ENCODE results near the gene HHATL. TPM values are rescaled to one million over a fixed set of nuclear protein-coding genes. Genes with fewer than 3 reads are reported as not detected.
A peak's percentile ranks its signal among the peaks of the same experiment; 100 is the strongest.

Gene HHATL
- total RNA-seq, 1 experiment from 2014 or later: not detected

- in situ Hi-C loops (cut with HindIII; ENCODE audit: low pct_unique_long_range_greater_than_20kb, low sequenced_read_pairs): no loop called here
- DNase-seq (ENCODE audit: low read depth, low spot score): no peak
Measured at GRCh38 chr3:42653303-42653559, 49.4 kb downstream of the HHATL start.

DNA sequence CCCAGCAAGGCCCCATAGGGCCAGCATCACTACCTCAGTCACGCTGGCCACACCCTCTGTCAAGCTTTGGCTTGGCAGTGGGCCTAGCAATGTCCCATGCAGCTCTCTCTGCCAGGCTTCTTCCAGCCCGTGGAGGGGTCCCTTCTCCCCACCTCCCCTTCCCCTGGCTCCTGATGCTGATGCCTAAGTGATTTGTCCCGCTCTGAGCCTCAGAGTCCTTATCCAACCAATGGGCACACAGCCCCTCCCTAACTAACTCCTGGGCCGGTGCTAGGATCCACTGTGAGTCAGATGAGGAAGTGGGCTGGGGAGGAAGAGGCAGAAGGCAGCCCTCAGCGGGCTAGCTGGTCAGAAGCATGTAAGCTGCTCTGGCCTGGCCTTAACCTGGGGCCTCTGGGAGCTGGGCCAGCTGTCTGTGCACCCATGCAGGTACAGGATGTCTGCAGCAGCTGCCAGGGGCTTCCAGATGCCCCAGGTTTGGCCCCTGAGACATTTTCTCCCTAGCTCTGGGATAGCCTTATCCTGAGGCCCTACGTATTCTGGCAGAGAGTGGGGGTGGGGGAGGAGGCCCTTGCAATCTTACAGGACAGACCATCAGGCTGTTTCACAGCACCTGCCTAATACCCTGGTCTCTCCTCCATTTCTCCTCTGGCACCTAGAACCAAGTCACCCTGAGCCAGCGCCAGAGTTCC lies 49.8 kb downstream of the HHATL start:
- DNase-seq (ENCODE audit: low read depth, low spot score): no peak
- in situ Hi-C loops (cut with HindIII; ENCODE audit: low pct_unique_long_range_greater_than_20kb, low sequenced_read_pairs): no loop called here

- in situ Hi-C loops (cut with HindIII; ENCODE audit: low pct_unique_long_range_greater_than_20kb, low sequenced_read_pairs): no loop called here
- DNase-seq (ENCODE audit: low read depth, low spot score): no peak
Measured at GRCh38 chr3:42652251-42652610, 50.4 kb downstream of the HHATL start.

GRCh38 chr3:42651248-42652091 lies 51.1 kb downstream of the HHATL start:
- in situ Hi-C loops (cut with HindIII; ENCODE audit: low pct_unique_long_range_greater_than_20kb, low sequenced_read_pairs): no loop called here
- no peak for DNase-seq (ENCODE audit: low read depth, low spot score)

GRCh38 chr3:42649783-42650182 lies 52.8 kb downstream of the HHATL start:
- in situ Hi-C loops (cut with HindIII; ENCODE audit: low pct_unique_long_range_greater_than_20kb, low sequenced_read_pairs): no loop called here
- DNase-seq (ENCODE audit: low read depth, low spot score): no peak

DNA sequence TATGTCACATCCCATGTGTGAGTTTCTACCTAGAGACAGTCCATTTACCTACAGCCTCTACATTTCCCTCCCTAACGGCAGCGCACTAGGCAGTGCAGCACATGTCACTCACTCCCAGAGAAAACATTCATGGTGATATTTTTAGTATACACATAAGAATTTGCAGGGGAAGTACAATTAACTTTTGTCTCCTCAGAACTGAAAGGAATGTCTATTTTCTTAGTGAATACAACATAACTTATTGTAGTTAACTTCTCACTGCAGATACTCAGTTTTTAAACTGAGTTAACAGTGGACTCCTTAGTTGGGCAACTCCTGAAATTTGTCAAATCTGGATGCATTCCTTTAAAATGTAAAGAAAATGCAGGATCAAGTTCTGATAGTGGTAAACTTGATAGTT lies 53.6 kb downstream of the HHATL start:
- peak; percentile 68 for DNase-seq (ENCODE audit: low read depth, low spot score)
- in situ Hi-C loops (cut with HindIII; ENCODE audit: low pct_unique_long_range_greater_than_20kb, low sequenced_read_pairs): no loop called here

DNA sequence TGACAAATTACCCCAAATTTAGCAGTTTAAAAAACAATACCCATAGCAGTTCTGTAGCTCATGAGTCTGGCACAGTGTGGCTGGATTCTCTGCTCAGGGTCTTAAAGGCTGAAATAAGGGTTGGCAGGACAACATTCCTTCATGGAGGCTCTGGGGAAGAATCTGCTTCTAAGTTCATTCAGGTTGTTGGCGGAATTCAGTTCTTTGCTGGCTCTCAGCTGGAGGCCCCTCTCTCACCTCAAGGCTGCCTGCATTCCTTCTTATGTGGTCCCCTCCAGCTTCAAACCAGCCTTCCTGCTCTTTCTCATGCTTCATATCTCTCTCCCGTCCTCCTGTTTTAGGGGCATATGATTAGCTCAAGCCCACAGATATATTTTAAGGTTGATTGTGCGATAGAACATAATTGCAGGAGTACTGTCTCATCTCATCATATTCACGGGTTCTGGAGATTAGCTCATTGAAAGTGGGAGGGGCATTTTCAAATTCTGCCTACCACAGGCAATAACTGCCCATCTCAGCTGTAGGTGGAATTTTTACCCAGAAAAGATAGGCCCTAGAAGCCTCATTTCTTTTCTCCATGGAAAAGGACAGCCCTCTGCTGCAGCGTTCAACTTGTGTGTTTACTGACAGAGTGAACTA lies 54.7 kb downstream of the HHATL start:
- in situ Hi-C loops (cut with HindIII; ENCODE audit: low pct_unique_long_range_greater_than_20kb, low sequenced_read_pairs): no loop called here
- no peak for DNase-seq (ENCODE audit: low read depth, low spot score)

Other genes starting within 250 kb of the HHATL start
- 0.34 TPM in 1 of 2 replicates, not detected in the other for gene VIPR1, start 200.2 kb downstream of the HHATL start, total RNA-seq (2014; rRNA removed; shearing (Covaris generic))
- gene SEC22C, start 120.8 kb downstream of the HHATL start, total RNA-seq (2014; rRNA removed; shearing (Covaris generic)): 59.2 and 62.4 TPM in 2 replicates
- 24.9 and 26.0 TPM in 2 replicates for gene SS18L2, start 111.9 kb downstream of the HHATL start, total RNA-seq (2014; rRNA removed; shearing (Covaris generic))
- 18.9 and 19.0 TPM in 2 replicates for gene NKTR, start 102.1 kb downstream of the HHATL start, total RNA-seq (2014; rRNA removed; shearing (Covaris generic))
- gene ZBTB47, start 49.1 kb downstream of the HHATL start, total RNA-seq (2014; rRNA removed; shearing (Covaris generic)): 2.6 and 2.9 TPM in 2 replicates
- not detected in 2 replicates for gene KLHL40, start 17.3 kb downstream of the HHATL start, total RNA-seq (2014; rRNA removed; shearing (Covaris generic))
- gene CCDC13, start 70.5 kb upstream of the HHATL start, total RNA-seq (2014; rRNA removed; shearing (Covaris generic)): 0.48 TPM in 1 of 2 replicates, not detected in the other
- gene HIGD1A, start 101.7 kb upstream of the HHATL start, total RNA-seq (2014; rRNA removed; shearing (Covaris generic)): 165 and 193 TPM in 2 replicates
- gene ACKR2, start 106.6 kb upstream of the HHATL start, total RNA-seq (2014; rRNA removed; shearing (Covaris generic)): not detected in 2 replicates
- gene CYP8B1, start 173.1 kb upstream of the HHATL start, total RNA-seq (2014; rRNA removed; shearing (Covaris generic)): not detected in 2 replicates
- 0.13 TPM in 1 of 2 replicates, not detected in the other for gene ZNF662, start 203.3 kb upstream of the HHATL start, total RNA-seq (2014; rRNA removed; shearing (Covaris generic))